Measurements from ENCODE around the gene ACTR1A. TPM values are rescaled to one million over a fixed set of nuclear protein-coding genes. Genes with fewer than 3 reads are reported as not detected.
"Not testable (repeated sequence)": the region's sequence is repeated elsewhere in the genome, so short reads cannot be mapped to it uniquely, and the experiment has no call there.

Gene ACTR1A
- total and polyA plus RNA-seq, 12 donors = 68.1 to 154 (median 106) TPM

DNA sequence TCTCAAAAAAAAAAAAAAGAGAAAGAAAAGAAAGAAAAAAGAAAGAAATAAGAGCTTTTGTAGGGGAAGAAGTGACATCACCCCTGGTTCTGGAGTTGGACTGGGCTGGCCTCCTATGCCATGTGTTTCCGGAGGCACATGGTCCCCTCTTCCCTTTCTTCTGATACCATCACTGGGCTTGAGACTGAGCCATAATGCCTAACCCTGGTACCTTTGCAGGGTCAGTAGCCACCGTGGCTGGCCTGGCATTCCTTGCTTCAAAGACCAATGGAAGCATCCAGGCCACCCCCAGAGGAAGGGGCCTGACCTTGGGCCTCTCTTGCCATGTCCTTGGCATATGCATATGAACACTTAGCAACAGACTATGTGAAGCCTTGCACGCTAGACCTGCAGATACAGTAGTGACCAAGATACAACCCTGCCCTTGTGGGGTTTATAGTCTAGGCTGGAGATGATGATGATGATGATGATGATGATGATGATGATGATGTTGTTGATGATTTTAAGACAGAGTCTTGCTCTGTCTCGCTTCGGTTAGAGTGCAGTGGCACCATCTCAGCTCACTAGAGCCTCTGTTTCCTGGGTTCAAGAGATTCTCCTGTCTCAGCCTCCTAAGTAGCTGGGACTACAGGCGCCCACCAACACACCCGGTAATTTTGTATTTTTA lies 33.1 kb upstream of the ACTR1A start:
- WGBS, 4 donors = 85 to 95% (median 90%) methylated on average over 7 of the region's 7 CpGs
- Histone ChIP-seq H3K4me1 (replicated peaks in 1 of 2) (peaks cover 0 to 7% of the 10 kb centered on the region in 2 donors), H3K36me3 (replicated peaks in 1 of 2) (no peaks in the 10 kb centered on the region), H3K27me3 (no peaks in the 10 kb centered on the region), H3K4me3 (no peak overlapping the region), H3K9me3 (replicated peaks in 1 of 3) (no peaks in the 10 kb centered on the region), H3K27ac (no peak overlapping the region)
- no peak for DNase-seq
- intact Hi-C loops (cut with DNase I) = no loop called here
- TF ChIP-seq POLR2A (IDR thresholded peaks at IDR 0.05) = no peak
- TF ChIP-seq, protein P1, sequence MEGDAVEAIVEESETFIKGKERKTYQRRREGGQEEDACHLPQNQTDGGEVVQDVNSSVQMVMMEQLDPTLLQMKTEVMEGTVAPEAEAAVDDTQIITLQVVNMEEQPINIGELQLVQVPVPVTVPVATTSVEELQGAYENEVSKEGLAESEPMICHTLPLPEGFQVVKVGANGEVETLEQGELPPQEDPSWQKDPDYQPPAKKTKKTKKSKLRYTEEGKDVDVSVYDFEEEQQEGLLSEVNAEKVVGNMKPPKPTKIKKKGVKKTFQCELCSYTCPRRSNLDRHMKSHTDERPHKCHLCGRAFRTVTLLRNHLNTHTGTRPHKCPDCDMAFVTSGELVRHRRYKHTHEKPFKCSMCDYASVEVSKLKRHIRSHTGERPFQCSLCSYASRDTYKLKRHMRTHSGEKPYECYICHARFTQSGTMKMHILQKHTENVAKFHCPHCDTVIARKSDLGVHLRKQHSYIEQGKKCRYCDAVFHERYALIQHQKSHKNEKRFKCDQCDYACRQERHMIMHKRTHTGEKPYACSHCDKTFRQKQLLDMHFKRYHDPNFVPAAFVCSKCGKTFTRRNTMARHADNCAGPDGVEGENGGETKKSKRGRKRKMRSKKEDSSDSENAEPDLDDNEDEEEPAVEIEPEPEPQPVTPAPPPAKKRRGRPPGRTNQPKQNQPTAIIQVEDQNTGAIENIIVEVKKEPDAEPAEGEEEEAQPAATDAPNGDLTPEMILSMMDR (IDR thresholded peaks at IDR 0.05) = no peak

DNA sequence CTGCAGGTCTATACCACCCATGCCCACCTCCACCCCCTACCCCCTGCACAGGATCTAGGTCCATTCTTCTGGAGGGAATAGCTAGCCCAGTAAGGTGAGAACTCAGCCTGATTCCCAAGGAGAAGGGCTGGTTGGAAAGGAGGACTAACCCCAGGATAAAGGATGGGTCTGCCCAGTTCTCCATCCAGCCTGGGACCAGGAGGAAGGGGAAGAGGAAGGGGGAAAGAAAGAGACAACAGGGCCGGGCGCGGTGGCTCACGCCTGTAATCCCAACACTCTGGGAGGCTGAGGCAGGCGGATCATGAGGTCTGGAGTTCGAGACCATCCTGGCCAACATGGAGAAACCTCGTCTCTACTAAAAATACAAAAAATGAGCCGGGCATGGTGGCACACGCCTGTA lies 32.5 kb upstream of the ACTR1A start:
- H3K4me1 ChIP-seq (replicated peaks in 1 of 2); H3K36me3 ChIP-seq (replicated peaks in 1 of 2); H3K27ac ChIP-seq; H3K27me3 ChIP-seq; H3K9me3 ChIP-seq (replicated peaks in 1 of 3); intact Hi-C loops (cut with DNase I); H3K4me3 ChIP-seq; DNase-seq: not testable (repeated sequence)
- WGBS, 4 donors = 94 to 97% (median 96%) methylated on average over 9 of the region's 9 CpGs

DNA sequence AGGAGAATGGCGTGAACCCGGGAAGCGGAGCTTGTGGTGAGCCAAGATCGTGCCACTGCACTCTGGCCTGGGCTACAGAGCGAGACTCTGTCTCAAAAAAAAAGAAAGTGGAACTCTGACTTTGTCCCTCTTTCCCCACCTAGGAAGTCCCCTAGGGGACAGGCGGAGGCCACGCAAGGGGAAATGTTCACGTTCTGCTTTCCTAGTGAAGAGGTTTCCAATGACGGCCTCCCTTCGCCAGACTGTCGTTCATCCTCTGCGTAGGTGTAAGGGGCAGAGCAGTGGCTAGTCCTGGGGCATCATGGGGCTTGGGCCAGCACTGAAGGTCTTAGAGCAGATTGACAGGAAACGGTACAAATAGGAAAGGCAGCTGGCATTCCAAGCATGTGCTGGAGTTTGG lies 31.8 kb upstream of the ACTR1A start:
- Histone ChIP-seq H3K27me3 (no peaks in the 10 kb centered on the region), H3K27ac (no peak overlapping the region), H3K9me3 (replicated peaks in 1 of 3) (no peaks in the 10 kb centered on the region), H3K36me3 (replicated peaks in 1 of 2) (no peaks in the 10 kb centered on the region), H3K4me3 (no peak overlapping the region), H3K4me1 (replicated peaks in 1 of 2) (peaks cover 0 to under 1% of the 10 kb centered on the region in 2 donors)
- WGBS, 4 donors = 82 to 95% (median 89%) methylated on average over 13 of the region's 13 CpGs
- no peak for DNase-seq
- intact Hi-C loops (cut with DNase I) = no loop called here
- TF ChIP-seq, protein P1 (IDR thresholded peaks at IDR 0.05) = no peak
- no peak for TF ChIP-seq POLR2A (IDR thresholded peaks at IDR 0.05)

DNA sequence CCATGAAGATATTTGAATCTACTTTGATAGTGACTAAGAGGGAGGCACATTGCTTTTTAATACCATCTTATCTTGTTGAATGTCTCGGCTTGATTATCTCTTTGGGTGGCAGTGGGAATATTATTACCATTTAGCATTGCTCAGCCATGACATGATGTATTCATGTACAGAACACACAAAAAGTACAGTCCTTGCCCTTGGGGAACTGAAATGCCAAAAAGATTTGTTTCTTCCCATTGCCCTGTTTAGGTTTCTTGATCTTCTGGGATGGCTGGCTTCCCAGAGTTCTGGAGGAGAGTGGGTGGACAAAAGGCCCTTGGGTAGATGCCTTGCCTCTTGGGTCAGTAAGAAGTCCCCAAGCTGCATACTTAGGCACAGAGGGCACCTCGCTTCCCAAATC lies 25.0 kb upstream of the ACTR1A start:
- 63 to 88% (median 76%) methylated on average over 2 of the region's 2 CpGs for WGBS, 4 donors
- peaks cover 0 to 12% of the 10 kb centered on the region in 2 donors for H3K4me1 ChIP-seq (replicated peaks in 1 of 2)
- H3K27ac ChIP-seq = no peak overlapping the region
- DNase-seq = no peak
- no peaks in the 10 kb centered on the region for H3K9me3 ChIP-seq (replicated peaks in 1 of 3)
- intact Hi-C loops (cut with DNase I) = no loop called here
- H3K4me3 ChIP-seq = no peak overlapping the region
- no peaks in the 10 kb centered on the region for H3K27me3 ChIP-seq
- no peak for TF ChIP-seq POLR2A (IDR thresholded peaks at IDR 0.05)
- TF ChIP-seq, protein P1 (IDR thresholded peaks at IDR 0.05) = no peak
- no peaks in the 10 kb centered on the region for H3K36me3 ChIP-seq (replicated peaks in 1 of 2)

DNA sequence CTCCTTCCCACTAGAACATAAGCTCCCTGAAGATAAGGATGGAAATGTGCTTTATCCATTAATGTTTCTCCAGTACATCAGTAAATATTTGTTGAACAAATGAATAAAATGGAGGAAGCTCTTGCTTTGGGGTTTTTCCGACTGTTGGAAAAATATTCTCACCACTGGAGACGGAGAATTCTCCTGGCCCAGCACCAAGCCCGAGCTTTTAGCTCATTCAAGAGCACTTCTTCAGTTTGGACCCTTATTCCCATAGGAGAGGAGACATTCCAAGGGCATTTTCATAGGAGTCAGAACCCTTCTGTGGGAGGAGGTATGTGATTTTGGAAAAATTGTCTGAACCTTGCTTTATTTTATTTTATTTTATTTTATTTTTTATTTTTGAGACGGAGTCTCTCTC lies 22.2 kb upstream of the ACTR1A start:
- H3K4me1 ChIP-seq (replicated peaks in 1 of 2) = peaks cover 0 to 12% of the 10 kb centered on the region in 2 donors
- H3K4me3 ChIP-seq = no peak overlapping the region
- no peaks in the 10 kb centered on the region for H3K36me3 ChIP-seq (replicated peaks in 1 of 2)
- TF ChIP-seq POLR2A (IDR thresholded peaks at IDR 0.05) = no peak
- TF ChIP-seq, protein P1 (IDR thresholded peaks at IDR 0.05) = no peak
- no peak for DNase-seq
- intact Hi-C loops (cut with DNase I) = no loop called here
- 82 to 93% (median 86%) methylated on average over 4 of the region's 4 CpGs for WGBS, 4 donors
- H3K9me3 ChIP-seq (replicated peaks in 1 of 3) = no peaks in the 10 kb centered on the region
- no peaks in the 10 kb centered on the region for H3K27me3 ChIP-seq
- no peak overlapping the region for H3K27ac ChIP-seq

All from adrenal gland (tissue), 12 donors.